ENCODE data around the gene BRIX1.
"Not testable (repeated sequence)": the region's sequence is repeated elsewhere in the genome, so short reads cannot be mapped to it uniquely, and the experiment has no call there.

BRIX1 gene

DNA sequence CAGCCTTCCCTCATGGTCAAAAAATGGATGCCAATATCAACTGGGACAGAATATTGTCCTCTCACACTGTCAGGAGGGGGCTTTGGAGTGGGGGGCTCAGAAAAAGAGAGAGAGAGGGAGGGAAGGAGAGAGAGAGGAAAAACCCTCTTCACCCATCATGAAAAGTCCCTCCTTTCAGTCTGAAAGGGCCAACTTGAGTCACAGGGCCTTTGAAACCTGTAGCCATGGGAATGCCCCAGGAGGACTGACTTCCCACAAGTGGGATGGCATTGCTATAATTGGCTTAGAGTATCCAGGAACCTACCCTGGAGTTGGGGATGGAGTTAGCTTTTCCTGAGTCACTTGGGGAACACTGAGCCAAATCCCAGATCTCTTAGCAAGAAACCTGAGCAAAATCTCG lies 55.0 kb downstream of the BRIX1 start:
- no peak for DNase-seq

DNA sequence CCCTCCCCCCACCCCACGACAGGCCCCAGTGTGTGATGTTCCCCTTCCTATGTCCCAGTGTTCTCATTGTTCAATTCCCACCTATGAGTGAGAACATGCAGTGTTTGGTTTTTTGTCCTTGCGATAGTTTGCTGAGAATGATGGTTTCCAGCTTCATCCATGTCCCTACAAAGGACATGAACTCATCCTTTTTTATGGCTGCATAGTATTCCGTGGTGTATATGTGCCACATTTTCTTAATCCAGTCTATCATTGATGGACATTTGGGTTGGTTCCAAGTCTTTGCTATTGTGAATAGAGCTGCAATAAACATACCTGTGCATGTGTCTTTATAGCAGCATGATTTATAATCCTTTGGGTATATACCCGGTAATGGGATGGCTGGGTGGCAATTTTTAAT lies 56.1 kb downstream of the BRIX1 start:
- not testable (repeated sequence) for DNase-seq
